Fibroblast of villous mesenchyme (primary cell): ENCODE results near the gene CRHR1. TPM values are rescaled to one million over a fixed set of nuclear protein-coding genes. Genes with fewer than 3 reads are reported as not detected.

ENCODE experiments used
- DNase-seq: peaks from one replicate; pipeline ENCODE4 v3.0.0-alpha.2; 2010; ENCODE audit warnings: low read depth
- H3K4me3 ChIP-seq: 2 replicates; pipeline ENCODE4 v1.5.1; 2011; ENCODE audit warnings: low read depth, mild to moderate bottlenecking, low read length
- CTCF ChIP-seq: IDR thresholded peaks from 2 replicates; pipeline ENCODE4 v1.5.1; 2012; ENCODE audit warnings: low read depth, mild to moderate bottlenecking, low read length; ENCODE audit not compliant: insufficient read depth
- total RNA-seq: library from RNA; depleted of rRNA; stranded (reverse); fragments of >200 nt; gene quantifications from 2 replicates; pipeline ENCODE4 v1.2.3, GENCODE V29; 2012

Gene CRHR1
- total RNA-seq, 1 donor = not detected

GRCh38 chr17:45846223-45846622 is 62.1 kb downstream of the CRHR1 start:
- no peak for TF ChIP-seq CTCF
- DNase-seq = no peak
- H3K4me3 ChIP-seq = no peak overlapping the region

DNA sequence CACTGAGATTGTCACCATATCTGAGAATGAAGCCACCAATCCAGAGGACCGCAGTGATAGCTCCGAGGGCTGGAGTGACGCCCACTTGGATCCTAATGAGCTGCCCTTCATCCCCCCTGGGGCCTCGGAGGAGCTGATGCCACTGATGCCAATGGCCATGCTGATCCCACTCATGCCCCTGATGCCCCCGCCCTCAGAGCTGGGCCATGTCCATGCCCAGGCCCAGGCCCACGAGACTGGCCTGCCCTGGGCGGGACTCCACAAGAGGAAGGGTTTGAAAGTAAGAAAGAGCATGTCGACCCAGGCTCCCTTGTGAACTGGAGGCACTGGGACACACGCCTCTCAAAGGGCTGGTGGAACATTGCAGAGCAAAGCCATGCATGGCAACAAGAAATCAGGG is 62.5 kb downstream of the CRHR1 start:
- no peak overlapping the region for H3K4me3 ChIP-seq
- no peak for TF ChIP-seq CTCF
- DNase-seq = no peak

- no peak for DNase-seq
- TF ChIP-seq CTCF = no peak
- no peak overlapping the region for H3K4me3 ChIP-seq
Observed at GRCh38 chr17:45847101-45847500, 63.0 kb downstream of the CRHR1 start.

GRCh38 chr17:45847747-45848146 is 63.6 kb downstream of the CRHR1 start:
- no peak for TF ChIP-seq CTCF
- H3K4me3 ChIP-seq = no peak overlapping the region
- no peak for DNase-seq

GRCh38 chr17:45848405-45848804 is 64.3 kb downstream of the CRHR1 start:
- no peak for TF ChIP-seq CTCF
- DNase-seq = no peak
- H3K4me3 ChIP-seq = no peak overlapping the region

- DNase-seq = no peak
Observed at GRCh38 chr17:45848868-45849535, 64.9 kb downstream of the CRHR1 start.

More at GRCh38 chr17:45848868-45849535, 64.9 kb downstream of the CRHR1 start:
- H3K4me3 ChIP-seq = no peak overlapping the region
- no peak for TF ChIP-seq CTCF
